Neural cell (in vitro differentiated cells): ENCODE results near the gene PADI2. TPM values are rescaled to one million over a fixed set of nuclear protein-coding genes. Genes with fewer than 3 reads are reported as not detected.

ENCODE experiments used
- H2AFZ ChIP-seq: fragments of 200-600, 300-800 bp; sonication (generic), shearing (Covaris generic); 2 replicates; pipeline ENCODE4 v1.6.0; 2014; ENCODE audit warnings: low read depth, mild to moderate bottlenecking, antibody characterized with exemption, low read length, moderate library complexity
- H3F3A ChIP-seq: fragments of 200-600 bp; shearing (Covaris generic); 2 replicates; pipeline ENCODE4 v1.6.1; 2016; ENCODE audit warnings: mild to moderate bottlenecking, moderate library complexity, mixed read lengths, antibody characterized with exemption, low read length; ENCODE audit not compliant: insufficient read depth, poor library complexity, severe bottlenecking
- H3K27ac ChIP-seq: fragments of 200-600, 300-800 bp; sonication (generic), shearing (Covaris generic); 2 replicates; pipeline ENCODE4 v1.5.1; 2014; ENCODE audit warnings: mild to moderate bottlenecking, low read length, moderate library complexity
- H3K27me3 ChIP-seq: fragments of 300-800, 200-600 bp; sonication (generic), shearing (Covaris generic); 2 replicates; pipeline ENCODE4 v1.6.0; 2014; ENCODE audit warnings: mild to moderate bottlenecking, low read depth, low read length, moderate library complexity; ENCODE audit not compliant: insufficient read depth
- H3K36me3 ChIP-seq: fragments of 300-800, 200-600 bp; sonication (generic), shearing (Covaris generic); 2 replicates; pipeline ENCODE4 v1.5.1; 2014; ENCODE audit warnings: mild to moderate bottlenecking, antibody characterized with exemption, low read length, moderate library complexity; ENCODE audit not compliant: insufficient read depth
- H3K4me2 ChIP-seq: fragments of 300-800, 200-600 bp; sonication (generic), shearing (Covaris generic); 2 replicates; pipeline ENCODE4 v1.6.0; 2014; ENCODE audit warnings: mild to moderate bottlenecking, low read length
- H3K4me3 ChIP-seq: fragments of 300-800, 200-600 bp; sonication (generic), shearing (Covaris generic); 2 replicates; pipeline ENCODE4 v1.5.1; 2014; ENCODE audit warnings: mild to moderate bottlenecking, low read length, moderate library complexity
- H3K79me2 ChIP-seq: fragments of 200-600 bp; shearing (Covaris generic); replicated peaks from 2 replicates; pipeline ENCODE4 v1.6.0; 2014; ENCODE audit warnings: mild to moderate bottlenecking, low read length, moderate library complexity; ENCODE audit not compliant: insufficient read depth
- H3K9ac ChIP-seq: fragments of 300-800, 200-600 bp; sonication (generic), shearing (Covaris generic); 2 replicates; pipeline ENCODE4 v1.6.1; 2016; ENCODE audit warnings: mild to moderate bottlenecking, low read length, mixed read lengths
- H3K9me2 ChIP-seq: fragments of 200-600 bp; shearing (Covaris generic); 2 replicates; pipeline ENCODE4 v1.6.1; 2016; ENCODE audit warnings: mild to moderate bottlenecking, low read length, mixed read lengths; ENCODE audit not compliant: insufficient read depth
- H3K9me3 ChIP-seq: fragments of 200-600, 300-800 bp; sonication (generic), shearing (Covaris generic); 2 replicates; pipeline ENCODE4 v1.6.1; 2016; ENCODE audit warnings: mild to moderate bottlenecking, mixed run types, low read length, moderate library complexity, mixed read lengths
- H4K20me1 ChIP-seq: fragments of 200-600 bp; shearing (Covaris generic); 2 replicates; pipeline ENCODE4 v1.6.1; 2016; ENCODE audit warnings: mild to moderate bottlenecking, mixed run types; ENCODE audit not compliant: insufficient read depth
- EP300 ChIP-seq: fragments of 450-650 bp; conservative IDR thresholded peaks from 2 replicates; pipeline ENCODE4 v1.6.1; 2014; ENCODE audit warnings: antibody characterized with exemption, mild to moderate bottlenecking, moderate library complexity; ENCODE audit not compliant: poor library complexity, severe bottlenecking
- EZH2 ChIP-seq: fragments of 200-600, 300-800 bp; shearing (Covaris generic), sonication (generic); IDR thresholded peaks from 2 replicates; pipeline ENCODE4 v1.6.1; 2014; ENCODE audit warnings: antibody characterized with exemption, low read length, borderline replicate concordance, mild to moderate bottlenecking; ENCODE audit not compliant: insufficient read depth, poor library complexity, severe bottlenecking
- MXI1 ChIP-seq: fragments of 450-650 bp; conservative IDR thresholded peaks from 2 replicates; pipeline ENCODE4 v1.6.1; 2014; ENCODE audit warnings: antibody characterized with exemption, mild to moderate bottlenecking; ENCODE audit not compliant: poor library complexity, severe bottlenecking
- POLR2AphosphoS5 ChIP-seq: IDR thresholded peaks from 2 replicates; pipeline ENCODE4 v1.6.1; 2012
- RAD21 ChIP-seq: fragments of 450-650 bp; conservative IDR thresholded peaks from 2 replicates; pipeline ENCODE4 v1.6.1; 2014; ENCODE audit warnings: antibody characterized with exemption, mild to moderate bottlenecking, moderate library complexity
- SMC3 ChIP-seq: fragments of 450-650 bp; conservative IDR thresholded peaks from 2 replicates; pipeline ENCODE4 v1.6.1; 2014; ENCODE audit warnings: antibody characterized with exemption, mild to moderate bottlenecking, moderate library complexity; ENCODE audit not compliant: poor library complexity
- TAF1 ChIP-seq: IDR thresholded peaks from 2 replicates; pipeline ENCODE4 v1.6.1; 2012; ENCODE audit warnings: low read depth
- polyA plus RNA-seq: library from polyadenylated mRNA; depleted of rRNA; stranded (reverse); fragments of >200 nt; gene quantifications from 2 replicates; pipeline ENCODE4 v1.2.3, GENCODE V29; 2014
- TF ChIP-seq, protein P1 (sequence below): IDR thresholded peaks from 2 replicates; pipeline ENCODE4 v1.6.1; 2012; ENCODE audit warnings: borderline replicate concordance
- TF ChIP-seq, protein P2 (sequence below): fragments of 450-650 bp; IDR thresholded peaks from 2 replicates; pipeline ENCODE4 v1.5.1; 2014; ENCODE audit warnings: antibody characterized with exemption, mild to moderate bottlenecking, moderate library complexity; ENCODE audit not compliant: poor library complexity, severe bottlenecking

The PADI2 gene
- polyA plus RNA-seq, 1 donor from 2014 or later = 1.6 TPM

DNA sequence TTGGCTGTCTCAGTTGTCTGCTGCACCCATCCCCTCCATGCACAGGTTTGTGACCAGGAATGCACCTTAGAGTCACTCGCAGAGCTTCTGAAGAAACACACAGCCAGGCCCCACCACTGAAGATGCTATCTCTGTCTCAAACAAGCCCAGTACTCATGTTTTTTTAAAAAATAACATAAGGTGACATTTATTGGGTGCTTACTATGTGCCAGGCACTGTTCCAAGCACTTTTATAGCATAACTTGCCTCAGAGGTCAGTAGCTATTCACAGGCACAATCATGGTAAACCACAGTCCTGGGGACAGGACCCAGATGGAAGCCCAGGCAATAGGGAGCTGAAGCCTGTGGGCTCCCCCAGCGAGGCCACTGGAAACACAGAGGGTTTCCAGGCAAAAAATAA is 98.7 kb downstream of the PADI2 start:
- TF ChIP-seq, protein P1, sequence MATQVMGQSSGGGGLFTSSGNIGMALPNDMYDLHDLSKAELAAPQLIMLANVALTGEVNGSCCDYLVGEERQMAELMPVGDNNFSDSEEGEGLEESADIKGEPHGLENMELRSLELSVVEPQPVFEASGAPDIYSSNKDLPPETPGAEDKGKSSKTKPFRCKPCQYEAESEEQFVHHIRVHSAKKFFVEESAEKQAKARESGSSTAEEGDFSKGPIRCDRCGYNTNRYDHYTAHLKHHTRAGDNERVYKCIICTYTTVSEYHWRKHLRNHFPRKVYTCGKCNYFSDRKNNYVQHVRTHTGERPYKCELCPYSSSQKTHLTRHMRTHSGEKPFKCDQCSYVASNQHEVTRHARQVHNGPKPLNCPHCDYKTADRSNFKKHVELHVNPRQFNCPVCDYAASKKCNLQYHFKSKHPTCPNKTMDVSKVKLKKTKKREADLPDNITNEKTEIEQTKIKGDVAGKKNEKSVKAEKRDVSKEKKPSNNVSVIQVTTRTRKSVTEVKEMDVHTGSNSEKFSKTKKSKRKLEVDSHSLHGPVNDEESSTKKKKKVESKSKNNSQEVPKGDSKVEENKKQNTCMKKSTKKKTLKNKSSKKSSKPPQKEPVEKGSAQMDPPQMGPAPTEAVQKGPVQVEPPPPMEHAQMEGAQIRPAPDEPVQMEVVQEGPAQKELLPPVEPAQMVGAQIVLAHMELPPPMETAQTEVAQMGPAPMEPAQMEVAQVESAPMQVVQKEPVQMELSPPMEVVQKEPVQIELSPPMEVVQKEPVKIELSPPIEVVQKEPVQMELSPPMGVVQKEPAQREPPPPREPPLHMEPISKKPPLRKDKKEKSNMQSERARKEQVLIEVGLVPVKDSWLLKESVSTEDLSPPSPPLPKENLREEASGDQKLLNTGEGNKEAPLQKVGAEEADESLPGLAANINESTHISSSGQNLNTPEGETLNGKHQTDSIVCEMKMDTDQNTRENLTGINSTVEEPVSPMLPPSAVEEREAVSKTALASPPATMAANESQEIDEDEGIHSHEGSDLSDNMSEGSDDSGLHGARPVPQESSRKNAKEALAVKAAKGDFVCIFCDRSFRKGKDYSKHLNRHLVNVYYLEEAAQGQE = no peak
- TF ChIP-seq EZH2 = no peak
- no peak for TF ChIP-seq EP300
- TF ChIP-seq POLR2AphosphoS5 = no peak
- no peak for TF ChIP-seq SMC3
- TF ChIP-seq MXI1 = no peak
- TF ChIP-seq, protein P2, sequence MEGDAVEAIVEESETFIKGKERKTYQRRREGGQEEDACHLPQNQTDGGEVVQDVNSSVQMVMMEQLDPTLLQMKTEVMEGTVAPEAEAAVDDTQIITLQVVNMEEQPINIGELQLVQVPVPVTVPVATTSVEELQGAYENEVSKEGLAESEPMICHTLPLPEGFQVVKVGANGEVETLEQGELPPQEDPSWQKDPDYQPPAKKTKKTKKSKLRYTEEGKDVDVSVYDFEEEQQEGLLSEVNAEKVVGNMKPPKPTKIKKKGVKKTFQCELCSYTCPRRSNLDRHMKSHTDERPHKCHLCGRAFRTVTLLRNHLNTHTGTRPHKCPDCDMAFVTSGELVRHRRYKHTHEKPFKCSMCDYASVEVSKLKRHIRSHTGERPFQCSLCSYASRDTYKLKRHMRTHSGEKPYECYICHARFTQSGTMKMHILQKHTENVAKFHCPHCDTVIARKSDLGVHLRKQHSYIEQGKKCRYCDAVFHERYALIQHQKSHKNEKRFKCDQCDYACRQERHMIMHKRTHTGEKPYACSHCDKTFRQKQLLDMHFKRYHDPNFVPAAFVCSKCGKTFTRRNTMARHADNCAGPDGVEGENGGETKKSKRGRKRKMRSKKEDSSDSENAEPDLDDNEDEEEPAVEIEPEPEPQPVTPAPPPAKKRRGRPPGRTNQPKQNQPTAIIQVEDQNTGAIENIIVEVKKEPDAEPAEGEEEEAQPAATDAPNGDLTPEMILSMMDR = no peak
- TF ChIP-seq TAF1 = no peak
- no peak for TF ChIP-seq RAD21
- Histone ChIP-seq H4K20me1 (no peaks in the 10 kb centered on the region), H3K36me3 (peaks cover 38% of the 10 kb centered on the region), H3K4me3 (no peak overlapping the region), H3K27me3 (no peaks in the 10 kb centered on the region), H3K4me2 (no peak overlapping the region), H3F3A (no peaks in the 10 kb centered on the region), H3K27ac (no peak overlapping the region), H3K9me3 (no peaks in the 10 kb centered on the region), H3K9me2 (no peaks in the 10 kb centered on the region), H2AFZ (no peak overlapping the region), H3K79me2 (no peaks in the 10 kb centered on the region), H3K9ac (no peak overlapping the region)

DNA sequence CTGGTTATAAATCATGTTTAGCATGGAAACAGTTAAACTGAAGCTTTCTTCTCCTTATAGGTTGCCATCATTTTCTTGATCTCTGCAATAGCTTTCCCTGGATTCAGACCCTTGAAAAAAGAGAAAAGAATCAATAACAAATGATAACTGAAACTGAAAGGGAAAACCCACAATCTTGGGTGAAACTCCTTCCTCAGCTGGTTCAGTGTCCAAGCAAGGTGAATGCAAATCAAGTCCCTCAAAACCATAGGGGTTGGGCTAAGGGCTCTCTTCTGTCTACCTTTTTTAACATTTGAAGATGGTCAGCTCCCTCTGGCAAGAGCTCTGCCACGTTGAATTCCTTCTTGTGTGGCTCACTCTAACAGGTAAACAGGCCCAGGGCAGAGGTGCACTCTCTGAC is 100.4 kb downstream of the PADI2 start:
- H3K9me2 ChIP-seq = no peaks in the 10 kb centered on the region
- TF ChIP-seq SMC3 = no peak
- TF ChIP-seq EP300 = no peak
- no peak for TF ChIP-seq POLR2AphosphoS5
- TF ChIP-seq, protein P1 = no peak
- no peak for TF ChIP-seq RAD21
- TF ChIP-seq TAF1 = no peak
- TF ChIP-seq, protein P2 = no peak
- no peak for TF ChIP-seq EZH2
- TF ChIP-seq MXI1 = no peak
- peaks cover 27% of the 10 kb centered on the region for H3K36me3 ChIP-seq

More for the DNA sequence above, 100.4 kb downstream of the PADI2 start:
- Histone ChIP-seq H2AFZ (no peak overlapping the region), H3K27ac (no peak overlapping the region), H3K9me3 (no peaks in the 10 kb centered on the region), H3K9ac (no peak overlapping the region), H3K79me2 (no peaks in the 10 kb centered on the region), H3F3A (no peaks in the 10 kb centered on the region), H3K4me2 (no peak overlapping the region), H3K27me3 (no peaks in the 10 kb centered on the region), H4K20me1 (no peaks in the 10 kb centered on the region), H3K4me3 (no peak overlapping the region)
